HG02981 (cell line): ENCODE measurements around the gene EEA1.
A peak's percentile ranks its signal among the peaks of the same experiment; 100 is the strongest.
"Not testable (repeated sequence)": the region's sequence is repeated elsewhere in the genome, so short reads cannot be mapped to it uniquely, and the experiment has no call there.

Source experiments
- ATAC-seq: cut with Tn5 transposase; IDR thresholded peaks from one replicate; pipeline ENCODE4 v1.9.1; 2021; ENCODE audit warnings: mild to moderate bottlenecking, moderate library complexity; ENCODE audit not compliant: unreplicated experiment

EEA1 gene

DNA sequence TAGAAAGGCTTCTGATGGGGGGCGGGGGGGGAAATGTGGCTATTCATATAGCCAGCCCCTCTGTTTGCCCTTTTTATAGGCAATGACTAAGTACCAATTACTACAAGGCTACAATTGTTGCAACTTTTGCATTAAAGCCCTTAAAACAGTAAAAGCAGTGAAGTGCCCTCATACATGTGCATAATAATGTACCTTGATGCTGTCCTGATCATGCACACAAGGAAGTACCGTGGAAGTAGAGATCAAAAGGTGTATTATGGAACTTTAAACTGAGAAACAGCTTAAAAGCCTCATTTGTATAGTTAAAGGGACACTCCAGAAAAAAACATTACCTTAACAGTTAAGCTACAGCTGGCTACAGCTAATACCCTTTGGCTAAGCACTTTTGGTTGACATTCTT, 114.5 kb downstream of the EEA1 start:
- ATAC-seq = no peak

DNA sequence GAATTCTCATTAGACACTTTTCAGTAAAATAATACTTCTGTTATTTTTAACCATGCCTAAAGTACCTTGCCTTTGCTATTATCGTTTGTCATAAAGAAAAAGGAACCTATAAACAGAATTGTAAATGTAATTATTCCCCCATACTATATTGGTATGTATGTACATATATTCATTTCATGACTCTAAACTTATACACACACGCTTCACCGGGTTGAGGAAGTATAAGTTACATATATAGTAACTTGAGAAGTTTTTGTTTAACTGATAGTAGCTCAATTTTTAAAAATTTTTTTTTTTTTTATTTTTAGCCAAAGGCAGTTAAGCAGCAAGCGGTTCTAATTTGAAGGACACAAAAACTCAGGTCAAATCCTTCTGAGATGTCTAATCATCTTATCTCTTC, 118.7 kb downstream of the EEA1 start:
- no peak for ATAC-seq

DNA sequence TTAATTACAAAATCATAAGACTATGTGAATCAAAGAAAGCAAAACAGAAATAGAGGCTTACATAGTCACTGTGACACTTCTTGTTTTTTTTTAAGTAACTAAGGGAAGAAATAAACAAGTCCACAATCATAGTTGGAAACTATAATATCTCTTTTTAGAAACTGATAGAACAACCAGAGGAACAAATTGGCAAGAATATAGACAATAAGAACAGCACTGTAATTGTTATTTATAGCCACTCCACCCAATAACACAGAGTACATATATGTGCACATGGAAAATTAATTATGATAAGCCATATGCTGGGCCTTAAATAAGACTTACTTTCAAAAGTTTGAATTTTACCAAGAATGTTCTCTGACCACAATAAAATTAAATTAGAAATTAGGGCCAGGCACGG, 125.2 kb downstream of the EEA1 start:
- no peak for ATAC-seq

DNA sequence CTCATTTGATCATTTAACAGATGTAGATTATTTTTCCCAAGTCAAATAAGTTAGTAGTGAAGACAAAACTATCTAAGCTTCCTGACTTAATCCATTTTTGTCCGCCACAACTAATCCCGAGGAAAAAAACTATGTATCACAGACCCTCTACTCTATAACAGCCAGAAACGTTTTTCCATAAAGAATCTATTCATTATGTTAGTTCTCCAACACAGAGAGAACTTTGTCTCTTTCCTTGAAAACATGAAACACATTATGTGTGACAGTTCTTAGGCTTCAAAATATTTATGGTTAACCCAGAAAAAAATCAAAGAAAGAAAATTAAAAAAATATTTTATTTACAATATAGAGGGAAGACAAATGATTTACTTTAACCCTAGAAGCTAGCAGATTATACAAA, 126.2 kb downstream of the EEA1 start:
- no peak for ATAC-seq

DNA sequence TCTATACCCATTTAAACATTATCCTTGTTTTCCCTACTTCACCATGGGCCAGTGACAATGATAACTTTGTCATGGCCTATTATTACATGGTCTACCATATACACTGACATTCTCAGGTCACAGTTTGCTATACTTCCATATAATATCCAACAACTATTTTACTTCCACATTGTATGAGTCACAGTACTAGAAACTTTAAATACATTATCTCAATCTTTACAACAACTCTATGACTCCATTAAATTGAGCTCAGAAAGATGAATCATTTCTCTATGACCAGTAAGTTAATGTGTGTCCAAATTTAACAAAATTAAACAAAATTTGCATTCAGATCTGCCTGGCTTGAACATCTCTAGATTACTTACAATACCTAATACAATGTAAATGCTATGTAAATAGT, 132.4 kb downstream of the EEA1 start:
- no peak for ATAC-seq

DNA sequence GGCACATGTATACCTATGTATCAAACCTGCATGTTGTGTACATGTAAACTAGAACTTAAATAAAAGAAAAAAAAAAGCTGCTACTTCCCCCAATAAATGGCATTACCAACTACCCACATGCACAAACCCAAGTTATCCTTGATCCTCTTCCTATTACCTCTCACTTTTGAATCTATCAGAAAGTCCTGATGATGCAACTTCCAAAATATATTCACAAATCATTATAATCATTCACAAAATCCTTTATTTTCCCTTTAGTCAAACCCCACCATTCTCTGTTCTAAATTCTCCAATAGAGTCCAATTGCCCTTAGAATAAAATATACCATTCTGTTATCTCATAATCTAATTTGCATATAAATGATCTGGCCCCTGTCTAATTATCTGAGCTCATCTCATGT, 134.3 kb downstream of the EEA1 start:
- no peak for ATAC-seq

DNA sequence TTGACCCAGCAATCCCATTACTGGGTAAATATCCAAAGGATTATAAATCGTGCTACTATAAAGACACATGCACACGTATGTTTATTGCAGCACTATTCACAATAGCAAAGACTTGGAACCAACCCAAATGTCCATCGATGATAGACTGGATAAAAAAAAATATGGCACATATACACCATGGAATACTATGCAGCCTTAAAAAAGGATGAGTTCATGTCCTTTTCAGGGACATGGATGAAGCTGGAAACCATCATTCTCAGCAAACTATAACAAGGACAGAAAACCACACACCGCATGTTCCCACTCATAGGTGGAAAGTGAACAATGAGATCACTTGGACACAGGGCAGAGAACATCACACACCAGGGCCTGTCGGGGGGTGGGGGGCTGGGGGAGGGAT, 134.7 kb downstream of the EEA1 start:
- ATAC-seq = not testable (repeated sequence)

DNA sequence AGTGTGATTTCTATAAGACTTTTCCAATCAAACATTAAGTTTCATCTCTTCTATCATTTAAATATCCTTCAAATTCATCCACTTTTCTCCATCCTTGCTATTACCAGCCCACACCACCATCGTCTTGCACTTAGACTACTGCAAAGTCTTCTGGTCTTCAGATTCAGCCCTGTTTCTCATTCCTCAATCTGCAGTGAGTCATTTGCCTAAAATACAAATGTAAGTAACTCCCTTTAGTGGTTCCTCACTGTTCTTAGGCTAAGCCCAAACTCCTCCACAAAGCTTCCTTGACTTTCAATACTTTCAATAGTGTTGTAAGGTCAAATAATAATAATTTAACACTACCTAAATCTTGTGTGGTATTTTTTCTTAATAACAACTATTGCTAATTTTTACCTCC, 143.1 kb downstream of the EEA1 start:
- ATAC-seq = no peak

DNA sequence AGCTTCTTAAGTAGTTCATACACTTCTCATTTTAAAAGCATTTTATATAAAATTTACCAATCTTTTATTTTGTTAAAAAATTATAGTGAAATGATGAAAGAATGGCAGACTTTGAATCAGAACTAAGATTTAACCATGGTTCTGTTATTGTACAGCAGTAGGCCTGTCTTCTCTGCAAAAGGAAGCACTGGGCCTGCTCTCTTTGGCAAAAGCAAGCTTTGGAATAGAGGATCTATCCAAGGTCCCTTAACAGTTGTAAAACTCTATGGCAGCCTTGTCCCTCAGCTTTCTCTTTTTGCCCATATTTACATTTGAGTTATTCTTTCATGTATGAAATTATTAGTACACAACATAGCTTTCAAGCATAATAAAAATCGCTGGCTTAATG, 143.5 kb downstream of the EEA1 start:
- ATAC-seq = no peak

DNA sequence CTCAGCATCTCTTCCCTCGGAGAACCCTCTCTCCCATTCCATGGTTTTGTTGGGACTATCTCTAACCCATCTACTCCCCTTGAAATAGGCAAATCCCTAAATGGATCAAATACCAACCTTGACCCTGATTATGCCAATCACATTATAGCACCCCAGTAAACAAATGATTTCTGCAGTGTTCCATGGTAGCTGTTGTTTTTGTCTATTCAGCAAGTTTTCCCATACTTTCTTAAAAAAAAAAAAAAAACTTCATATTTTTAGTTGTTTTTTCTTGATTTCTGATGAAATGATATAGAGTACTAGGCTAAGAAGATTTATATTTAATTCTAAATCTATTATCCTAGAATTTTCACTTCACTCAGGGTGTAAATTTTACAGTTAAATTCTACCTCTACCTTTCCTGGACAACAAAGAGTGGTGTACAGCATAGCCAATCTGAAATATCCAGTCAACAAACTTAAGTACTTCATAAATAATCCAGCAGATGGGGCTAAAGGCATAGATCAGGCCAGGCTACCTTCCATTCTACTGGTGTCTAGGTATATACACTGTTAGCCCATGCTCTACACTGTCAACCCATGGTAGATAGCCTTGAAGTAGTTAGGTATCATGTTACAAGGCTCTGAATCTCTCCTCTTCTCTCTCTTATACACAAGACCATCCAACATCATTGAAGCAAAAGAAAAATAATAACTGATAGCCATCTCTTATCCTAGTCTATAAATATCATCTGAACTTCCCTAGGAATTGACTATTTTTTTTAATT, 144.1 kb downstream of the EEA1 start:
- peak; percentile 96 for ATAC-seq

DNA sequence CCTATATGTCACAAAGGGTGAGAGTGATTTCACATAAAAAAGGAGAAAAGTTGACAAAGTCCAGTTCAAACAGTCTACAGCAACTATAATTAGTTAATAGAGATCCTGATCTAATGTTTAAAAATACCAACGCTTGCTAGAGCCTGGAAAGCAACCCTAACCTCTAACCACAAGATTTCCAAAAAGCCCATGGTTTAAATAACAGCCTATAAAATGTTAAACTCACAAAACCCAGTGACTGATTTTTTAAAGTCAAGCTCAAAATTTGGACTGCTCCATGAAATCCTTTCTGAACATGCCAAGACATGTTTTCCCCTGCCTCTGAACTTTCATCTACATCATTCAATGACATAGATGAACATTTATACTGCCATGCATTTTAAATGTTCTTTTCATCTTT, 144.7 kb downstream of the EEA1 start:
- ATAC-seq = no peak

DNA sequence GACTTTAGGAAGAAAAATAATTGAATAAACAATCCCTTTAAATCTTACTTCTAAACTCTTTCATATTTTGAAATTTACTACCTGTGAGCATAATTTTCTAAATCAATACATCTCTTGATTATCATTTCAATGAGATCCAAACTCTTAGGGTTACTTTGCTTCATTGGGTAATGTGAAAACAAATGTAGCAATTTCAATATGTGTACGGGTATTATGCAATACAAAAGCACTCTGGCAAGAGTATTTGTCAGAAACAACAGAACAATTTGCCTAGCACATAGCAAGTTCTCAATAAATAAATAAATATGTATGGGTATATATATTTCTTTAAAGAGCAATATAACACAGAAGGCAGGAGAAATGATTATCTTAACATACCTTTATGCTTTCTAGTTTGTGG, 149.2 kb downstream of the EEA1 start:
- no peak for ATAC-seq

DNA sequence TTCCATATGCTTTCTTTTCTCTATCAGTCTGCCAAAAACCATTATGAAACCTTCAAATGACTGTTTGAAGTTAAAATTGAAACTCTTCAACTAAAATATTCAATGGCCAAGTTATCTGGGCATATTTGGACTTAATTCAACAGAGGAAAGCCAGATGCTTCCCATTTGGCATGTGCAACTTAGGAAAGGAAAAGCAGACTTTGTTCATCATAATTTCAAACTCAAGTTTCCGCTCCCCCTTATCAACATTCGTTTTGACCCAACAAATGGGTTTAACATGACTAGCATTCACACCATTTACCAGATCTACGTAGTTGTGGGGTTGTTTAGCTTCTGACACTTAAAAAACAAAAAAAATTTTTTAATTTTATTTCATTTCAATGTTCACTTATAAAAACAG, 150.6 kb downstream of the EEA1 start:
- no peak for ATAC-seq

DNA sequence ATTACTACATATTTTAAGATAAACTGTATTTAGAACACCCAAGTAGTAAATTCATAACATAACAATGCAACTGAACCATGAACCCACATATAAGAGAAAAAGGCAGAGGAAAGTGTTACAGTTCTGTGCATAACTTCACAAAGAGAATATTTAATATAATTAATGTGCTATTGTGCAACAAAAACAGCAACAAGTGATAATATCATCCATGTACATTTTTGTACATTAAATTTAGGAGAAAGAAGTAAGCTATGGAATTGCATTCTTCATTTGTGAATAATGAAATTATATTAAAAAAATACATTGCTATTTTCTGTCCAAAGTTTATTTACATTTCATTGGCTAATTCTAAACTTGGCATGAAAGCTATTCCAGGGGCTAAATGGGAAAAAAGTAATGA, 153.7 kb downstream of the EEA1 start:
- ATAC-seq = no peak

DNA sequence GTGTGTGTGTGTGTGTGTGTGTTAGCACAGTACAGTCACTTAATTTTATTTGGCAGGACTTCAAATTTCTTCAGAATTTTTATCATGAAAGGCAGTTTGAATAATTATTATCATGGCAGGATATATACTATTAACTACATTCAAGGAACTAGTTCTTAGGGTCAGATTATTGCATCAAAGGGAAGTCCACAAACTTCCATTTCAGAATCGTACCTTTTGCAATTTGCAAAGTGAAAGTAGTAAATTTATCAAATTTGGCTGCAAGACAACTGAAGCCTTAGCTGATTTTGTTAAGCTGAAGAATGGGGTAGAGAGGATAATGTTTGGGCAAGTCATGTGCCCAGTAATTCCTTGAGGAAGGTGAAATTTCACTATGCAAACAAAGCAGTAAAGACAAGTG, 158.1 kb downstream of the EEA1 start:
- no peak for ATAC-seq

DNA sequence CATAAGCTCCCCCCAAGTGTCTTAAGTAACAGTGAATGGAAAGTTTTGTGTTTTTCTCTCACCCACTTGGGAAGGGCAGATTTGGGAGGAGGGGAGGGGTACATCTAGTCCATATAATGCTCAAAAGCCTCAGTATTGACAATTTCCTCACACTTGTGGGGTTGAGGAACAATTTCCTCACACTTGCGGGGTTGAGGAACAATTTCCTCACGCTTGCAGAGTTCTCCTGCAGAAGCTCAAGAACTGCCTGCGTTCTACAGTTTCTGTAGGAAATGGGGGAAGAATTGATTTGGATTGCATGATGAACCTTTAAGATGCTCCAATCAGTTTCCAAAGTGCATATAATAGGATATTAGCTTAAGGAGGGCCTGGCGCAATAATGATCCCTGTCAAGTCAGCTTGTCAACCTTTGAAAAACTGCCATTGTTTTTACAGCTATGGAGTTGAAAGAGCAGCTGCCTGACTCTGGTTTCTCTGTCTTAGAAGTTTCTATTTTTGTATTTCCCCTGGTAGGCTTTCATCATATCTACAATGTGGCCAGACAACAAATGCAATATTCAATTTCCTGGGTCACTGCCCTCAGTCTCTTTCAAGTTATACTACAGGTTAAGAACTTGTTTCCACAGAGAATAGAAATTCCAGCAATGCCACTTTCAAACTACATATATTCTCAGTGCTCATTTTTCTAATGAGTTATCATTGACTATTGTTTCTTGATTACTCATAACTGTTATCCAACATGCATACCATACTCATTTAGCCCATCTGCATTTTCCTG, 159.8 kb downstream of the EEA1 start:
- peak; percentile 70 for ATAC-seq

DNA sequence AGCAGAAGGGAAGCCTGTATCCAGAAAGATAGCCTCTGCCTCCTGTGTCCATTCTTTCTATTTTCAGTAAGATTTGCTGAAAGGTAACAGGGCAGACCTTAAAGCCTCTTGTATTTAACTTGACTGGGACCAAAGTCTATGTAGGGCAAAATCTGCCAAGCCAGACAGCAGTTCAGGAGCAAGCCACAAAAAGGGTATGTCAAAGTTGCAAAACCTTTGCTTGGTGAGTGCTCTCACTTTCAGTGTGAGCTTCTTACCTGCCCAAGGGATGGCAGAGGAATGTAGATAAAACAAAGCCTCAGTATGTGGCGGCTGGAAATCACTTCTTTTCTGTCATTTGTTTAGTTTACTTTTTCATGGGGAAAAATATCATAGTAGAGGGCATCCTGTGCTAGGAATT, 163.2 kb downstream of the EEA1 start:
- ATAC-seq = no peak

DNA sequence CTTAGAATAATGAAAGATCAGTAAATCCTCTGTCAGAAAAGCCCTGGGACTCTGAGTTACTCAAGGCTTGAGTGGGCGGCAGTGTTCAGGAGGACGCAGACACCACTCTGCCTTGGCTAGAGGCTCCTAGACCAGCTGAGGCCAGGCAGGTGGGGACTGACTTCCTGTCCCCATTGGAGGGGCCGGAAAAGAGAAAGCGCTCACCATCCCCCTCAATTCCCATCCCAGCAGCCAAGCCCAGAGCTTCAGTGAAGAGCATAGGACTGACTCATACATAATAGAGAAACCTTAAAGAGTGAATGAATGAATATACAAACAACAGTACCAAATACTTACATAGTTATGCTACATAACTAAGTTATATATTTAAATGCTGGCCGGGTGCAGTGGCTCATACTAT, 164.3 kb downstream of the EEA1 start:
- no peak for ATAC-seq

DNA sequence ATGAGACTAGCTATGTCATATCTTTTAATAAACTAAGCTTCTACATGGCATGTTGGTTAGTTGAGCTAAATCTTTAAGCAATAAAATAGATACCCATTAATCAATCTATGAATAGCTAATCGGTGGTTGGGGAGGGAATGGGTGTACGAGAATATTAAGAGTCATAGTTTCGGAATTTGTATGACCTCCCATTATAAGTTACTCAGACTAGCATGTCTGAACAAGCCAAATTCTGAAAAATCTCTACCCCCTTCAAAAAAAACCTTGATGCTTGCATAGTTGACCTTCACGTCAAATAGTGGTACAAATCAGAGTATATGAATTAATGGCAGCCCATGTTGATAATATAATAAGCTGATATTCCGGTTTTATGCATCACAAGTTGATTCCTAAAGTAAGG, 166.3 kb downstream of the EEA1 start:
- no peak for ATAC-seq

DNA sequence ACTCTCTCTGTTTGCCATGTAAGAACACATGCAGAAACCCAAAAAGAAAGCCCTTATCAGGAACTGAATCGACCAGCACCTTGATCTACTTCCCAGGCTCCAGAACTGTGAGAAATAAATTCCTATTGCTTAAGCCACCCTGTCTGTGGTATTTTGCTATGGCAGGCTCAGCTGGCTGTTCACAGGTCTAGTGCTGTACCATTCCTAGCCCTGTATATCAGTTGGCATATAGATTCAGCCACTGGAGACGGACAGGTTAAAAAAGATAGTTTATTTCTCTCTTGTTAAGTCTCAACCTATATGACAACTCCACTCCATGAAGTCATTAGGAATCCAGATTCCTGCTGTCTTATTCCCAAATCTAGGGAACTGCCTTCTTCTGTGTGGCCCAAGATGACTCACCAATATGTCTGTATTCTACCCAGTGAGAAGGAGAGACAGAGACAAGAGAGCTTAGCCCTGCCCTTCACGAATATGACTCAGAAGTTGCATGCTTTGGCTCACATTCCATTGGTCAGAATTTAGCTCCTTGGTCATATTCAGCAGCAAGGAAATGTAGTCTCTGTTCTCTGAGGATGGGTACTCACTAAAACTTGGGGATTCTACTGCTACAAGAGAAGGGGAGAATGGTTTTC, 169.3 kb downstream of the EEA1 start:
- ATAC-seq = no peak

DNA sequence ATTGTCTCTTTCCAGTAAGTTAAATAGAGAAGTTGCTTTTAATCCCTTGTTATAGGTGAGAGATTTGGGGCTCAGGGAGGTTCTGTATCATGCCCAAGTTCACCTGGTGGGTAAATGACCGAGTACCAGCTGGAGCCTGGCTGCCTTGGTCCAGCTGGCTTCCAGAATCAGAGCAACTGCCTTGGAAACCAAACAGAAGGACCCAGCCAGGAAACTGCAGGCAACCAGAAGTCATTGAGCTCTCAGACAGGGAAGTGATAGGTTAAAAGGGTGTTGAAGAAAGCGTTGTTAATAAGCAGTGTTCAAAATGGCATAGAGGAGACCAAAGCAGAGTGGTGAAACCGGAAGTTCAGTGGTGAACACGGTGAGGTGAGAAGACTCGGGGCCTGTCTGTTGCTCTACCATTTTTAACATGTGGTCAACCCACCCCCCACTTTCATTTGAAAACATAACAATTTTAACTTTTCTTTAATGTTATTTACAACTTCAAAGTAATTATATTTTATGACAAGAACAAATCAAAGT, 171.4 kb downstream of the EEA1 start:
- no peak for ATAC-seq
